Ishikawa (cell line): ENCODE data around the gene IQUB.

Experiments used
- CEBPB ChIP-seq: IDR thresholded peaks from 2 replicates; pipeline ENCODE4 v1.6.1; 2012
- CREB1 ChIP-seq: IDR thresholded peaks from 2 replicates; pipeline ENCODE4 v1.6.1; 2012; ENCODE audit warnings: low read depth
- EGR1 ChIP-seq: IDR thresholded peaks from 2 replicates; pipeline ENCODE4 v1.6.1; 2012
- EP300 ChIP-seq: IDR thresholded peaks from 2 replicates; pipeline ENCODE4 v1.6.1; 2012; ENCODE audit warnings: borderline replicate concordance
- MAX ChIP-seq: IDR thresholded peaks from 2 replicates; pipeline ENCODE4 v1.6.1; 2012
- NFIC ChIP-seq: IDR thresholded peaks from 2 replicates; pipeline ENCODE4 v1.6.1; 2012
- REST ChIP-seq: IDR thresholded peaks from 2 replicates; pipeline ENCODE4 v1.6.1; 2012; ENCODE audit warnings: low read depth, mild to moderate bottlenecking
- TAF1 ChIP-seq: IDR thresholded peaks from 2 replicates; pipeline ENCODE4 v1.6.1; 2012; ENCODE audit warnings: low read depth, mild to moderate bottlenecking
- TCF12 ChIP-seq: IDR thresholded peaks from 2 replicates; pipeline ENCODE4 v1.6.1; 2012; ENCODE audit warnings: low read depth
- YY1 ChIP-seq: IDR thresholded peaks from 2 replicates; pipeline ENCODE4 v1.6.1; 2012; ENCODE audit warnings: low read depth
- TF ChIP-seq, protein P1 (sequence below): IDR thresholded peaks from 2 replicates; pipeline ENCODE4 v1.6.1; 2012

- TF ChIP-seq EP300, result no peak
- TF ChIP-seq CEBPB, result no peak
- no peak for TF ChIP-seq TAF1
- no peak for TF ChIP-seq CREB1
- TF ChIP-seq, protein P1, sequence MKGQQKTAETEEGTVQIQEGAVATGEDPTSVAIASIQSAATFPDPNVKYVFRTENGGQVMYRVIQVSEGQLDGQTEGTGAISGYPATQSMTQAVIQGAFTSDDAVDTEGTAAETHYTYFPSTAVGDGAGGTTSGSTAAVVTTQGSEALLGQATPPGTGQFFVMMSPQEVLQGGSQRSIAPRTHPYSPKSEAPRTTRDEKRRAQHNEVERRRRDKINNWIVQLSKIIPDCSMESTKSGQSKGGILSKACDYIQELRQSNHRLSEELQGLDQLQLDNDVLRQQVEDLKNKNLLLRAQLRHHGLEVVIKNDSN, result no peak
- no peak for TF ChIP-seq MAX
- TF ChIP-seq TCF12, result no peak
- TF ChIP-seq REST, result no peak
- TF ChIP-seq YY1, result no peak
- no peak for TF ChIP-seq EGR1
- no peak for TF ChIP-seq NFIC
Measured at GRCh38 chr7:123485187-123485586, 49.2 kb downstream of the IQUB start.
